OCI-LY1 (cell line): ENCODE data around the gene MYO15A.

Experiments
- CTCF ChIP-seq: fragments of 200-600 bp; sonication (generic), shearing (Covaris generic); IDR thresholded peaks from 2 replicates; pipeline ENCODE4 v1.5.1; 2017; ENCODE audit warnings: mild to moderate bottlenecking, antibody characterized with exemption, low read length, moderate library complexity, mixed read lengths
- EZH2 ChIP-seq: fragments of 200-600 bp; sonication (generic), shearing (Covaris generic); IDR thresholded peaks from 2 replicates; pipeline ENCODE4 v1.8.0; 2017; ENCODE audit warnings: borderline replicate concordance, mixed run types, mild to moderate bottlenecking, antibody characterized with exemption, low read length, moderate library complexity, mixed read lengths

- no peak for TF ChIP-seq CTCF
- TF ChIP-seq EZH2: no peak
These were observed 71.2 kb downstream of the MYO15A start for GRCh38 chr17:18179804-18180203.
